ENCODE results near the gene PPTC7.
"Not testable (repeated sequence)": the region's sequence is repeated elsewhere in the genome, so short reads cannot be mapped to it uniquely, and the experiment has no call there.

GRCh38 chr12:110587102-110587501, 4.0 kb upstream of the PPTC7 start:
- not testable (repeated sequence) for TF ChIP-seq ETV6 (conservative IDR thresholded peaks at IDR 0.05 in 1 of 2, IDR thresholded peaks at IDR 0.05 in 1 of 2; ENCODE audit: borderline replicate concordance in 1 of 2, low read depth in 1 of 2); TAF1 (IDR thresholded peaks at IDR 0.05; ENCODE audit: borderline replicate concordance, low read depth, low read length); CTCF (IDR thresholded peaks at IDR 0.05 in 2 of 3, conservative IDR thresholded peaks at IDR 0.05 in 1 of 3; ENCODE audit: control insufficient read depth in 2 of 3, extremely low read depth in 1 of 3, insufficient read depth in 1 of 3, low read depth in 3 of 3, low read length in 3 of 3); NRF1 (conservative IDR thresholded peaks at IDR 0.05; ENCODE audit: low read depth, low read length); DPF2 (IDR thresholded peaks at IDR 0.05)

All from GM12878 (cell line).